Fibroblast of pulmonary artery (primary cell): ENCODE measurements around the gene PRSS36.

Experiments
- DNase-seq: peaks from one replicate; pipeline ENCODE4 v3.0.0-alpha.2; 2010; ENCODE audit warnings: low read depth
- H3K4me3 ChIP-seq: replicated peaks from 2 replicates; pipeline ENCODE4 v1.5.1; 2011; ENCODE audit warnings: low read depth, mild to moderate bottlenecking, control low read depth, low read length, moderate library complexity
- CTCF ChIP-seq: IDR thresholded peaks from 2 replicates; pipeline ENCODE4 v1.5.1; 2011; ENCODE audit warnings: mild to moderate bottlenecking, control low read depth, low read length, inconsistent platforms; ENCODE audit errors: missing control alignments

The PRSS36 gene

GRCh38 chr16:31089199-31089598 is 60.7 kb downstream of the PRSS36 start:
- no peak overlapping the region for H3K4me3 ChIP-seq
- no peak for DNase-seq
- no peak for TF ChIP-seq CTCF
